ENCODE data around the gene ARHGAP31. TPM values are rescaled to one million over a fixed set of nuclear protein-coding genes. Genes with fewer than 3 reads are reported as not detected.

Gene ARHGAP31
- total and polyA plus RNA-seq, 2 donors (not counting 1 experiment from before 2014, with no cell fraction given): 3.5 to 8.1 TPM

GRCh38 chr3:119276680-119277079 lies 17.5 kb upstream of the ARHGAP31 start:
- Histone ChIP-seq H3K27ac (ENCODE audit: insufficient read depth, low read length) (no peak overlapping the region), H3K4me2 (ENCODE audit: extremely low read depth, insufficient read depth, low read length) (no peak overlapping the region), H3K36me3 (ENCODE audit: control insufficient read depth, insufficient read depth, low read length) (no peaks in the 10 kb centered on the region), H3K9me3 (ENCODE audit: control insufficient read depth, insufficient read depth, low read depth, low read length) (no peaks in the 10 kb centered on the region), H4K20me1 (ENCODE audit: control insufficient read depth, extremely low read depth, insufficient read depth, low read length) (no peaks in the 10 kb centered on the region), H3K4me1 (ENCODE audit: control insufficient read depth, extremely low read depth, insufficient read depth, low read length) (no peaks in the 10 kb centered on the region), H3K9ac (ENCODE audit: insufficient read depth, low read length) (no peak overlapping the region), H3K4me3 (replicated peaks in 1 of 4; ENCODE audit: control extremely low read depth in 1 of 4, insufficient read depth in 1 of 4, low read depth in 3 of 4, low read length in 4 of 4) (no peak overlapping the region), H2AFZ (ENCODE audit: low read length) (no peak overlapping the region), H3K27me3 (ENCODE audit: control insufficient read depth, insufficient read depth, low read length) (no peaks in the 10 kb centered on the region), H3K79me2 (ENCODE audit: control insufficient read depth, insufficient read depth, low read length) (no peaks in the 10 kb centered on the region)
- TF ChIP-seq CTCF (conservative IDR thresholded peaks at IDR 0.05 in 1 of 2, IDR thresholded peaks at IDR 0.05 in 1 of 2; ENCODE audit: low read depth in 1 of 2, low read length in 2 of 2): no peak
- TF ChIP-seq EZH2 (IDR thresholded peaks at IDR 0.05; ENCODE audit: low read length, missing control alignments): no peak
- DNase-seq (ENCODE audit: low read depth in 2 of 2): no peak

- Histone ChIP-seq H3K4me1 (ENCODE audit: control insufficient read depth, extremely low read depth, insufficient read depth, low read length) (no peaks in the 10 kb centered on the region), H3K9ac (ENCODE audit: insufficient read depth, low read length) (no peak overlapping the region), H4K20me1 (ENCODE audit: control insufficient read depth, extremely low read depth, insufficient read depth, low read length) (no peaks in the 10 kb centered on the region), H3K27ac (ENCODE audit: insufficient read depth, low read length) (no peak overlapping the region), H2AFZ (ENCODE audit: low read length) (no peak overlapping the region), H3K4me2 (ENCODE audit: extremely low read depth, insufficient read depth, low read length) (no peak overlapping the region), H3K9me3 (ENCODE audit: control insufficient read depth, insufficient read depth, low read depth, low read length) (no peaks in the 10 kb centered on the region), H3K36me3 (ENCODE audit: control insufficient read depth, insufficient read depth, low read length) (no peaks in the 10 kb centered on the region), H3K27me3 (ENCODE audit: control insufficient read depth, insufficient read depth, low read length) (no peaks in the 10 kb centered on the region), H3K4me3 (replicated peaks in 1 of 4; ENCODE audit: control extremely low read depth in 1 of 4, insufficient read depth in 1 of 4, low read depth in 3 of 4, low read length in 4 of 4) (no peak overlapping the region), H3K79me2 (ENCODE audit: control insufficient read depth, insufficient read depth, low read length) (no peaks in the 10 kb centered on the region)
- TF ChIP-seq CTCF (conservative IDR thresholded peaks at IDR 0.05 in 1 of 2, IDR thresholded peaks at IDR 0.05 in 1 of 2; ENCODE audit: low read depth in 1 of 2, low read length in 2 of 2): no peak
- no peak for TF ChIP-seq EZH2 (IDR thresholded peaks at IDR 0.05; ENCODE audit: low read length, missing control alignments)
- DNase-seq (ENCODE audit: low read depth in 2 of 2): no peak
Observed at GRCh38 chr3:119279101-119279554, 15.1 kb upstream of the ARHGAP31 start.

- H3K4me1 ChIP-seq (ENCODE audit: control insufficient read depth, extremely low read depth, insufficient read depth, low read length): no peaks in the 10 kb centered on the region
- TF ChIP-seq EZH2 (IDR thresholded peaks at IDR 0.05; ENCODE audit: low read length, missing control alignments) (no peak), CTCF (conservative IDR thresholded peaks at IDR 0.05 in 1 of 2, IDR thresholded peaks at IDR 0.05 in 1 of 2; ENCODE audit: low read depth in 1 of 2, low read length in 2 of 2) (no peak)
- no peaks in the 10 kb centered on the region for H3K36me3 ChIP-seq (ENCODE audit: control insufficient read depth, insufficient read depth, low read length)
- H3K9ac ChIP-seq (ENCODE audit: insufficient read depth, low read length): no peak overlapping the region
- no peaks in the 10 kb centered on the region for H3K27me3 ChIP-seq (ENCODE audit: control insufficient read depth, insufficient read depth, low read length)
- no peak overlapping the region for H2AFZ ChIP-seq (ENCODE audit: low read length)
- H3K9me3 ChIP-seq (ENCODE audit: control insufficient read depth, insufficient read depth, low read depth, low read length): no peaks in the 10 kb centered on the region
- H3K4me2 ChIP-seq (ENCODE audit: extremely low read depth, insufficient read depth, low read length): no peak overlapping the region
- DNase-seq (ENCODE audit: low read depth in 2 of 2): no peak
- H3K4me3 ChIP-seq (replicated peaks in 1 of 4; ENCODE audit: control extremely low read depth in 1 of 4, insufficient read depth in 1 of 4, low read depth in 3 of 4, low read length in 4 of 4): no peak overlapping the region
- H3K79me2 ChIP-seq (ENCODE audit: control insufficient read depth, insufficient read depth, low read length): no peaks in the 10 kb centered on the region
- H3K27ac ChIP-seq (ENCODE audit: insufficient read depth, low read length): no peak overlapping the region
- H4K20me1 ChIP-seq (ENCODE audit: control insufficient read depth, extremely low read depth, insufficient read depth, low read length): no peaks in the 10 kb centered on the region
Observed at GRCh38 chr3:119279584-119280243, 14.5 kb upstream of the ARHGAP31 start.
